Measurements from ENCODE around the gene KRT82.

Gene KRT82

GRCh38 chr12:52356762-52357580 is 49.2 kb downstream of the KRT82 start:
- Histone ChIP-seq H2AFZ (ENCODE audit: low read length) (no peak overlapping the region), H3K9ac (ENCODE audit: low read length) (no peak overlapping the region), H3K27ac (ENCODE audit: low read depth, low read length, poor library complexity, severe bottlenecking) (no peak overlapping the region), H3F3A (ENCODE audit: insufficient read depth, low read length) (no peaks in the 10 kb centered on the region), H3K4me2 (ENCODE audit: low read length) (no peak overlapping the region), H3K9me3 (ENCODE audit: low read length) (no peaks in the 10 kb centered on the region), H3K27me3 (ENCODE audit: insufficient read depth, low read length) (no peaks in the 10 kb centered on the region), H3K4me1 (ENCODE audit: insufficient read depth, low read length, severe bottlenecking) (peaks cover 23% of the 10 kb centered on the region), H3K79me2 (ENCODE audit: insufficient read depth, low read length) (no peaks in the 10 kb centered on the region), H3K9me2 (ENCODE audit: low read depth, low read length) (no peaks in the 10 kb centered on the region), H3K36me3 (ENCODE audit: insufficient read depth, low read length) (no peaks in the 10 kb centered on the region), H3K4me3 (ENCODE audit: low read depth, low read length, poor library complexity, severe bottlenecking) (no peak overlapping the region), H4K20me1 (ENCODE audit: insufficient read depth, low read length) (no peaks in the 10 kb centered on the region)
- TF ChIP-seq EZH2 (IDR thresholded peaks at IDR 0.05; ENCODE audit: borderline replicate concordance, low read length), result no peak
- TF ChIP-seq, protein P1, sequence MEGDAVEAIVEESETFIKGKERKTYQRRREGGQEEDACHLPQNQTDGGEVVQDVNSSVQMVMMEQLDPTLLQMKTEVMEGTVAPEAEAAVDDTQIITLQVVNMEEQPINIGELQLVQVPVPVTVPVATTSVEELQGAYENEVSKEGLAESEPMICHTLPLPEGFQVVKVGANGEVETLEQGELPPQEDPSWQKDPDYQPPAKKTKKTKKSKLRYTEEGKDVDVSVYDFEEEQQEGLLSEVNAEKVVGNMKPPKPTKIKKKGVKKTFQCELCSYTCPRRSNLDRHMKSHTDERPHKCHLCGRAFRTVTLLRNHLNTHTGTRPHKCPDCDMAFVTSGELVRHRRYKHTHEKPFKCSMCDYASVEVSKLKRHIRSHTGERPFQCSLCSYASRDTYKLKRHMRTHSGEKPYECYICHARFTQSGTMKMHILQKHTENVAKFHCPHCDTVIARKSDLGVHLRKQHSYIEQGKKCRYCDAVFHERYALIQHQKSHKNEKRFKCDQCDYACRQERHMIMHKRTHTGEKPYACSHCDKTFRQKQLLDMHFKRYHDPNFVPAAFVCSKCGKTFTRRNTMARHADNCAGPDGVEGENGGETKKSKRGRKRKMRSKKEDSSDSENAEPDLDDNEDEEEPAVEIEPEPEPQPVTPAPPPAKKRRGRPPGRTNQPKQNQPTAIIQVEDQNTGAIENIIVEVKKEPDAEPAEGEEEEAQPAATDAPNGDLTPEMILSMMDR (IDR thresholded peaks at IDR 0.05; ENCODE audit: low read length), result no peak

DNA sequence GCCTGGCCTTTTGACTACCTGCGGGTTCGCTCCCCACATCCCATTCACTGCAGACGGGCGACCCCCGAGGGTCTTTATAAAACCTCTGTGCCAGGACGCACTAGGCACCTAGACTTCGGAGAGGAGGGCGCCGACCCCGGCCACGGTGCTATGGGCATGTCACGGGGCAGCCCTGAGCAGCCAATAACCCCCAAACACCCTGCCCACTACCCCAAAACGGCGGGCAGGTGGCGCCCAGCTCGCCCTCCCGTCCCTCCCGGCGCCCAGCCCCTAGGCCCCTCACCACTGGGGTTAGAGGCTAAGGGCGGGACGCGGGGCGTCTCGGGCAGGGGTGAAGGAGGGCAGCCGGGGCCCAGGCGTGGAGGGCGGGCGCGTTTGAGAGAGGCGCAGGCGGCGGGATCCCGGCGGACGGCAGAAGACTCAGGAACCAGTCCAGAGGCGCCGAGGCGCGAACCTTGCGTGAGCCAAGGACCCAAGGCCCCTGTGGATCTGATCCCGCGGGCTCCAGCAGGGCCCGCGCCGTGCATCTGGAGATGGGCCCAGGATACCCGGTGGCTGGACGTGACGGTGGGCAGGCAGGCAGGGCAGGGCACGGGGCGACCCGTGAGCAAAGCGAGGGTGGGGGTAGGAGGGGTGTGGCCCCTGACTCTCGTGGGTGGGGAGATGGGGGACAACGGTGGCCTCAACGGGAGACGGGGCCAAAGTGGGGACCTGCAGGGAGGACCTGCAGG is 49.9 kb downstream of the KRT82 start:
- H3K4me3 ChIP-seq (ENCODE audit: low read depth, low read length, poor library complexity, severe bottlenecking), result no peak overlapping the region
- H3F3A ChIP-seq (ENCODE audit: insufficient read depth, low read length), result no peaks in the 10 kb centered on the region
- no peaks in the 10 kb centered on the region for H3K9me2 ChIP-seq (ENCODE audit: low read depth, low read length)
- H4K20me1 ChIP-seq (ENCODE audit: insufficient read depth, low read length), result no peaks in the 10 kb centered on the region
- no peak overlapping the region for H3K27ac ChIP-seq (ENCODE audit: low read depth, low read length, poor library complexity, severe bottlenecking)
- no peaks in the 10 kb centered on the region for H3K79me2 ChIP-seq (ENCODE audit: insufficient read depth, low read length)
- peaks cover 23% of the 10 kb centered on the region for H3K4me1 ChIP-seq (ENCODE audit: insufficient read depth, low read length, severe bottlenecking)
- H3K36me3 ChIP-seq (ENCODE audit: insufficient read depth, low read length), result no peaks in the 10 kb centered on the region
- no peaks in the 10 kb centered on the region for H3K27me3 ChIP-seq (ENCODE audit: insufficient read depth, low read length)
- H3K4me2 ChIP-seq (ENCODE audit: low read length), result no peak overlapping the region
- H2AFZ ChIP-seq (ENCODE audit: low read length), result no peak overlapping the region
- TF ChIP-seq, protein P1 (IDR thresholded peaks at IDR 0.05; ENCODE audit: low read length), result no peak
- no peak for TF ChIP-seq EZH2 (IDR thresholded peaks at IDR 0.05; ENCODE audit: borderline replicate concordance, low read length)
- no peak overlapping the region for H3K9ac ChIP-seq (ENCODE audit: low read length)
- no peaks in the 10 kb centered on the region for H3K9me3 ChIP-seq (ENCODE audit: low read length)

- no peaks in the 10 kb centered on the region for H3K27me3 ChIP-seq (ENCODE audit: insufficient read depth, low read length)
Observed at GRCh38 chr12:52355176-52355575, 51.0 kb downstream of the KRT82 start.

More at GRCh38 chr12:52355176-52355575, 51.0 kb downstream of the KRT82 start:
- Histone ChIP-seq H2AFZ (ENCODE audit: low read length) (no peak overlapping the region), H3K9me2 (ENCODE audit: low read depth, low read length) (no peaks in the 10 kb centered on the region), H3K27ac (ENCODE audit: low read depth, low read length, poor library complexity, severe bottlenecking) (no peak overlapping the region), H3K9ac (ENCODE audit: low read length) (no peak overlapping the region), H3K36me3 (ENCODE audit: insufficient read depth, low read length) (no peaks in the 10 kb centered on the region), H3K4me3 (ENCODE audit: low read depth, low read length, poor library complexity, severe bottlenecking) (no peak overlapping the region), H4K20me1 (ENCODE audit: insufficient read depth, low read length) (no peaks in the 10 kb centered on the region), H3K9me3 (ENCODE audit: low read length) (no peaks in the 10 kb centered on the region), H3K4me2 (ENCODE audit: low read length) (no peak overlapping the region), H3F3A (ENCODE audit: insufficient read depth, low read length) (no peaks in the 10 kb centered on the region), H3K4me1 (ENCODE audit: insufficient read depth, low read length, severe bottlenecking) (peaks cover 23% of the 10 kb centered on the region), H3K79me2 (ENCODE audit: insufficient read depth, low read length) (no peaks in the 10 kb centered on the region)
- TF ChIP-seq, protein P1 (IDR thresholded peaks at IDR 0.05; ENCODE audit: low read length), result no peak
- no peak for TF ChIP-seq EZH2 (IDR thresholded peaks at IDR 0.05; ENCODE audit: borderline replicate concordance, low read length)

Measured in OCI-LY1 (cell line).